ENCODE data around the gene RBBP8. TPM values are rescaled to one million over a fixed set of nuclear protein-coding genes. Genes with fewer than 3 reads are reported as not detected.

The RBBP8 gene
- total RNA-seq, 4 donors from 2014 or later = 14.2 to 63.4 (median 32.9) TPM

- no peak for TF ChIP-seq CTCF (IDR thresholded peaks at IDR 0.05)
- no peak for ATAC-seq (ENCODE audit: low FRiP score)
- no peak for DNase-seq (ENCODE audit: low spot score)
Observed at GRCh38 chr18:22912835-22913234, 20.3 kb upstream of the RBBP8 start.

- no peak for TF ChIP-seq CTCF (IDR thresholded peaks at IDR 0.05)
- DNase-seq (ENCODE audit: low spot score) = no peak
- ATAC-seq (ENCODE audit: low FRiP score) = no peak
Observed at GRCh38 chr18:22913861-22914260, 19.3 kb upstream of the RBBP8 start.

- no peak for TF ChIP-seq CTCF (IDR thresholded peaks at IDR 0.05)
- ATAC-seq (ENCODE audit: low FRiP score) (no peak), DNase-seq (ENCODE audit: low spot score) (no peak)
Observed at GRCh38 chr18:22914633-22915032, 18.5 kb upstream of the RBBP8 start.

- no peak for ATAC-seq (ENCODE audit: low FRiP score)
- no peak for DNase-seq (ENCODE audit: low spot score)
- no peak for TF ChIP-seq CTCF (IDR thresholded peaks at IDR 0.05)
Observed at GRCh38 chr18:22915337-22915736, 17.8 kb upstream of the RBBP8 start.

- DNase-seq (ENCODE audit: low spot score) (no peak), ATAC-seq (ENCODE audit: low FRiP score) (no peak)
- TF ChIP-seq CTCF (IDR thresholded peaks at IDR 0.05) = no peak
Observed at GRCh38 chr18:22921772-22922171, 11.4 kb upstream of the RBBP8 start.

GRCh38 chr18:22924589-22924988 lies 8.5 kb upstream of the RBBP8 start:
- no peak for ATAC-seq (ENCODE audit: low FRiP score)
- no peak for TF ChIP-seq CTCF (IDR thresholded peaks at IDR 0.05)
- DNase-seq (ENCODE audit: low spot score) = no peak

GRCh38 chr18:22926454-22926853 lies 6.7 kb upstream of the RBBP8 start:
- no peak for ATAC-seq (ENCODE audit: low FRiP score)

More at GRCh38 chr18:22926454-22926853, 6.7 kb upstream of the RBBP8 start:
- no peak for TF ChIP-seq CTCF (IDR thresholded peaks at IDR 0.05)
- DNase-seq (ENCODE audit: low spot score) = no peak

Data from omental fat pad (tissue), 4 donors.